Stimulated activated CD4-positive, alpha-beta T cell treated with anti-CD3 and anti-CD28 coated beads, Interleukin-4, amount 100 ng/mL, for 24 hours (primary cell): ENCODE measurements around the gene KRT23.

Experiments
- DNase-seq: peaks from one replicate; pipeline ENCODE4 v3.0.0-alpha.2; 2020

The KRT23 gene

GRCh38 chr17:40905370-40905769 lies 32.1 kb downstream of the KRT23 start:
- DNase-seq = no peak

- DNase-seq = no peak
Measured at GRCh38 chr17:40903129-40903847, 34.2 kb downstream of the KRT23 start.

- no peak for DNase-seq
Measured at GRCh38 chr17:40902498-40902897, 34.9 kb downstream of the KRT23 start.

- DNase-seq = no peak
Measured at GRCh38 chr17:40901981-40902474, 35.4 kb downstream of the KRT23 start.

GRCh38 chr17:40900809-40901356 lies 36.6 kb downstream of the KRT23 start:
- DNase-seq = no peak

- no peak for DNase-seq
Measured at GRCh38 chr17:40896916-40897455, 40.5 kb downstream of the KRT23 start.

- DNase-seq = no peak
Measured at GRCh38 chr17:40895106-40895730, 42.2 kb downstream of the KRT23 start.

GRCh38 chr17:40888196-40888720 lies 49.2 kb downstream of the KRT23 start:
- no peak for DNase-seq

- no peak for DNase-seq
Measured at GRCh38 chr17:40886090-40886489, 51.4 kb downstream of the KRT23 start.

GRCh38 chr17:40884708-40885512 lies 52.5 kb downstream of the KRT23 start, which contains the start of gene KRT20:
KRT20 (minus strand) TSS chr17:40885242; CDS start chr17:40885185, 57 bp downstream.
- no peak for DNase-seq

GRCh38 chr17:40883626-40884334 lies 53.7 kb downstream of the KRT23 start:
- no peak for DNase-seq

GRCh38 chr17:40883031-40883430 lies 54.4 kb downstream of the KRT23 start:
- DNase-seq = no peak

- no peak for DNase-seq
Measured at GRCh38 chr17:40879026-40879425, 58.4 kb downstream of the KRT23 start.

- DNase-seq = no peak
Measured at GRCh38 chr17:40878044-40878443, 59.4 kb downstream of the KRT23 start.

GRCh38 chr17:40873801-40874200 lies 63.6 kb downstream of the KRT23 start:
- DNase-seq = no peak

- no peak for DNase-seq
Measured at GRCh38 chr17:40873255-40873654, 64.2 kb downstream of the KRT23 start.
